ENCODE results near the gene RAB26.

The RAB26 gene

DNA sequence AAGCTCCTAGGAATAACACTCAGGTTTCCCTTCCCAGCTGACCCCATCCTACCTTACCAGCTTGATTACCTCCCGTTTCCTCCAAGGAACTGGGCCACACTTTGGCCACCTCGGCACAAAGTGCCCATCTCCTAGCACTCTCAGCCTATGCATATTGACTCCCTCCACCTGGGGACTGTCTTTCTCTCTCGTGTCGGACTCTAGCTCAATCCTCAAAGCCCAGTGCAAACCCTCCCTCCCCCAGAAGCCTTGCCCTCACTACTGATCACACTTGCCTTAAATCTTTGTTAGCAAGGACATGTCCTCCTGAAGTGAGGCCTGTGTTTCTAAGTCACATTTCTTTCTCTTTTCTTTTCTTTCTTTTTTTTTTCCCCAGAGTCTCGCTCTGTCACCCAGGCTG is 2.6 kb upstream of the RAB26 start:
- no peak for DNase-seq

DNA sequence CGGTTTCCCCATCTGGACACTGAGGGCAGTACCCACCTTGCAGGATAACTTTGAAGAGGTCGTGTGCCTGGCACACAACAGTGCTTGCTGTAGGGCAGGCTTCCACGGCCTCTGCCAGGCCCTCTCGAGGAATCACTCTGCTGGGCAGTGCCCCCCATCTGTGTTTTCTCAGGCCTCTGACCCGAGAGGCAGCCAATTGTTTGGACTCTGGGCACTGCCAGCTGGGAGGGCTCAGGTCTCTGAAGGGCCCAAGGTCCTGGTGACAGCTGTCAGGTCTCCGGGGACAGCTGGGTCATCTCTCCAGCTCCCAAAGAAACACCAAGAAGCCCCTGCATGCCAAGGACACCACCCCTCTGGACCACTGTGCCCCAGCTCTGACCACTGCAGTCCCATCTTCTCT is 1.0 kb upstream of the RAB26 start:
- DNase-seq: no peak

- DNase-seq: no peak
These were observed 547 bp downstream of the RAB26 start for GRCh38 chr16:2148714-2149629.

DNA sequence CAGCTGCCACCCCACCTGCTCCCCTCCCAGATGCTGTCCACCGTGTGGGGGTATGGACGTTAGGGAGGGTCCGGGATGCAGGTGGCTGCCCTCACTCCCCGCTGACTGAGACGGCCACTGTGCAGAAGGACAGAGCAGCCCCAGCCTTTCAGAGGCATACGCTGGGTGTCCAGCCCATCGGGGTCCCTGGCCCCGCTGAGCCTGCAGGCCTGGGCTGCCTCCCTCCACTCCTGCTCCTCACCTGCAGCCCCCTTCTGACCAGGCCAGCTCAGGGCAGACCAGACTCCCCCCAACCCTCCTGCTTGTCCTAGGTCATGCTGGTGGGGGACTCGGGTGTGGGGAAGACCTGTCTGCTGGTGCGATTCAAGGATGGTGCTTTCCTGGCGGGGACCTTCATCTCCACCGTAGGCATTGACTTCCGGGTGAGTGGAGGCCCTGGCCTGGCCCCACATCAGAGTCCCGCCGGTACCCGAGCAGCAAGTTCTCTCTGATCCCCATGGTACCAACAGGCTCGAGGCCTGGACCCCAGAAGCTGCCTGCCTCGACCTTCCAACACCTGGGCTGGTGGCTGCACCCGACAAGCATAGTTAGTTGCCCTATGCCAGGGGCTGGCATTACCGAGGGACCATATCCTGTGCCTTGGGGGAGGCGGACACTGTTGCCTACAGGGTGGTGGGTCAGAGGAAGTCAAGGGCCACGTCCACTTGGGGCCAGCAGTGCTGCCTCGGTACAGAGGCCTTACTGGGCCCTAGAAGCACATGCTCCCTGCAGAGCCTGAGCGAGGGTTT is 1.4 kb downstream of the RAB26 start:
- no peak for DNase-seq

- peak; percentile 44 for DNase-seq
These were observed 2.2 kb downstream of the RAB26 start for GRCh38 chr16:2150418-2151187.

- DNase-seq: no peak
These were observed 3.0 kb downstream of the RAB26 start for GRCh38 chr16:2151188-2152091.

DNA sequence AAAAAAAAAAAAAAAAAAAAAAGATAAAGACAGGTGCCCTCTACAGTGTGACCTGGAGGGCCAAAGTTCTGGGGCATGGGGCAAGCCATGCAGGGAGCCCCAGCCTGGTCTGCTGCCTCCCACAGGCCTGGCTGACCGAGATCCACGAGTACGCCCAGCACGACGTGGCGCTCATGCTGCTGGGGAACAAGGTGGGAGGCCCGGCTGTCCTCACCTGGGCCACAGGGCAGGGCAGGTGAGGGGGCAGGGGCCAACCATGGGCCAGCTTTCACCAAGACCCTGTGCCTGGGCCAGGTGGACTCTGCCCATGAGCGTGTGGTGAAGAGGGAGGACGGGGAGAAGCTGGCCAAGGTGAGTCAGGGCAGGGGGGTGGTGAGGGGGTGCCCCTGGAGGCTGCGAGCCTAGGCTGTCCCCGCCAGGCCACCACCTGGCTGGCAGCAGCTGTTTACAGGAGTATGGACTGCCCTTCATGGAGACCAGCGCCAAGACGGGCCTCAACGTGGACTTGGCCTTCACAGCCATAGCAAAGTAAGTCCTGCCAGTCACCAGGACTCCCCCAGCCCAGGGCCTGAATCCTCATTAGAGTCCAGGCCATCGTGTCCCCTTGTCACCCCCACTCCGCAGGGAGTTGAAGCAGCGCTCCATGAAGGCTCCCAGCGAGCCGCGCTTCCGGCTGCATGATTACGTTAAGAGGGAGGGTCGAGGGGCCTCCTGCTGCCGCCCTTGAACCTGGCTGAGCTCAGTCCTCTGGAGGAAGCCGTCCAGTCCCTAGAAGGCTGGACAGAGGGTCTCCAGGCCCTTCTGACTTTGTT is 4.5 kb downstream of the RAB26 start:
- no peak for DNase-seq

- DNase-seq: no peak
These were observed 6.2 kb downstream of the RAB26 start for GRCh38 chr16:2154533-2155090.

- DNase-seq: peak; percentile 100
These were observed 6.9 kb downstream of the RAB26 start, which contains the start of gene TRAF7 for GRCh38 chr16:2155091-2155950. Gene TRAF7, plus strand, starts transcription at chr16:2155782. Its CDS starts 8,139 bp downstream, at chr16:2163921.

DNA sequence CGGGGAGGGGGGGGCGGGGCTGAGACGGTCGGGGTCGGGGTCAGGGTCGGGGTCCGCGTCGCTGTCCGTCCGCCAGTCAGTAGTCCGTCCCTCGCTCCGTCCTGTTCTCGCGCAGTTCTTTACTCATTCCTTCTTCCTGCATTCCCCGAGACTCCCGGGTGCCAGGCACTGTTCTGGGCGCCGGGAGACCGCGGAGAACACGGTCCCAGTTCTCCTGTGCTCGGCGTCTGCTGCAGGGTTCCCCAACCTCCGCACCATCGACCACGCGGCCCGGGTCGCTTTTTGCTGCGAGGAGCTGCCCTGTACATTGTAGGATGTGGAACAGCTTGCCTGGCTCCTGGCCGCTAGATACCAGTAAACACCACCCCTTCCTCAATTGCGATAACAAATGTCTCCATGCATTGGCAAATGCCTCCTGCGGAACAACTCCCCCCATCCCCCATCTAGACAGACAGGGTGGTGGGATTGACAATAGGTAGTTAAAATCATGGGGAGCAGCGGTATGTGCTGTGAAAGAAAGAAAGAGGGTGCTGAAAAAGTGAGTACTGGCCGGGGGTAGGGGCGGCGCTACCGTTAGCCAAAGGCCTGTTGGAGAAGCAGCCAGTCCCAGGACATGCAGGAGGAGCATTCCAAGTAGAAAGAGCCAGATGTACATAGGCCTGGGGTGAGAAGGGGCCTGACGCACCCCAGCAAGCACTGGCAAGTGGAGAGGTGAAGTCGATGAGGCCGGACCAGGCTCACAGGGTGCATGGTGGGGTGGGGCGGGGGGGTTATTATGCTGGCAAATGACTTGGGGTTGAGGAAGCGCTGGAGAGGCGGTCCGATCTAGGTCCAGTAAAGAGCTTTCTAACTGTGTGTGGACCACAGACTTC is 7.8 kb downstream of the RAB26 start:
- DNase-seq: peak; percentile 54

DNA sequence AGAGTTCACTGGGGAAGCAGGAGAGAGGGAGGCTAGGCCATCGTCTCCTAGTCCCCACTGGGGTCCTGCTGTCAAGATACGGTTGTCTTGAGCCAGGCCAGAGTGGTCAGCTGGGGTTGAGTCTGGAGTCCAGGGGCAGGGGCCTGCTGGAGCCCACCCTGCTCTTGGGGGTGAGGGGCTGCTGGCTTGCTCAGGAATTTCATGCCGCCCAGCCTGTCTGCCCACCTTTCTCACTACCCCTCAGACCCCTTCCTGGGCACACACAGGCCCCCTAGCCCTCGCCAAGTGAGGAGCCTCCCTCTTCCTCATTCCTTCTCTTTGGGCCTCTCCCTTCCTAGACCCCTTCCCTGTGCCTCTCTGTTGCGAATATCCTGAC is 8.4 kb downstream of the RAB26 start:
- DNase-seq: no peak

DNA sequence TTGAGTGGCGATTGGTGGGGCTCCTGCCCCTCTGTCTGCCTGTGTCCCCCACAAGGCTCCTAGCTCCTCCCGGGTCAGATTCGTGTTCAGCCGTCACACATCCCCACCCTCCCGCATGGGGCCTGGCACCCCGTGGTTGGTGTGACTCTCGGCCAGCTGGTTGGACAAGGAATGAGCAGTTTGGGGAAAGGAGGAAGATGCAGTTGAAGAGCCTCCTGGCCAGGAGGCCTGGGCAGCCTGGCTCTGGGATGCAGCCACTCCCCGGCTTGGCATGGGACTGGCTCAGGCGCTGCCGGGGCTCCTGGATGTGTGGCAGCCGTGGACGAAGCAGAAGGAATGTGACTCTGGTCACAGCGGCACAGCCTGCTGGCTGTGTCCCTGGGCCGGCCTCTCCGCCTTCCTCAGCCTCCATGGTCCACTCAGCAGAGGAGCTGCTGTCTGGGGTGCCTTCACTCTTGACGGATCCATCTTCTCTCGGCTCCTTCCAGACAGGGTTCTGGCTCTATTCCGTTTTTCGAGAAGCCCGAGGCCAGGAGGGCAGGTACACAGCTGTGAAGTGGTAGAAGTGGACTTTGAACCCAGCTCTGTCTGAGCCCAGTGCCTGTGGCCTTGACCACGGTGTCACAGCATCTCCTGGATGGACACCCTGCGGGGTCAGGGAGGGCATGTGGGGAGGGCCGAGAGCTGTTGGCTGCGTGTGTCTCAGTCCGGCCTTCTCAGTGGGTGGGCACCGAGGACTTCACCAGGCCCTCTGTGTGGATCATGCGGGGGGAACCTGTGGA is 9.2 kb downstream of the RAB26 start:
- no peak for DNase-seq

DNA sequence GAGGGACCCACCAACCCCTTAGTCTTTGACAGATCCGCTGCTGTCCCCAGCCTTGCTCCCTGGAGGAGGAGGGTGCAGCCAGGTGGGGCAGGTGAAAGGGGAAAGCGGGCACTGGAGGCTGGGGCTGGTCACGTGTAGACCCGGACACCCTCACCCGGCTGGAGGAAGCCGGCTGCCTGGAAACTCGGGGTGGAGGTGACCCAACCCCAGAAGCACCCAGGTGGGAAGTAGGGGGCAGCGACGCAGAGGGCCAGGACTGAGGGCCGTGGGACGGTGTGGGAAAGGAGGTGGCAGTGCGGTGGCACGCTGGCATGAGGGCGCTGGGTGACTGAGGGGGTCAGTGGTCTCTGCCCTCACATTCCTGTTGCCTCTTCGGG is 9.8 kb downstream of the RAB26 start:
- no peak for DNase-seq

DNA sequence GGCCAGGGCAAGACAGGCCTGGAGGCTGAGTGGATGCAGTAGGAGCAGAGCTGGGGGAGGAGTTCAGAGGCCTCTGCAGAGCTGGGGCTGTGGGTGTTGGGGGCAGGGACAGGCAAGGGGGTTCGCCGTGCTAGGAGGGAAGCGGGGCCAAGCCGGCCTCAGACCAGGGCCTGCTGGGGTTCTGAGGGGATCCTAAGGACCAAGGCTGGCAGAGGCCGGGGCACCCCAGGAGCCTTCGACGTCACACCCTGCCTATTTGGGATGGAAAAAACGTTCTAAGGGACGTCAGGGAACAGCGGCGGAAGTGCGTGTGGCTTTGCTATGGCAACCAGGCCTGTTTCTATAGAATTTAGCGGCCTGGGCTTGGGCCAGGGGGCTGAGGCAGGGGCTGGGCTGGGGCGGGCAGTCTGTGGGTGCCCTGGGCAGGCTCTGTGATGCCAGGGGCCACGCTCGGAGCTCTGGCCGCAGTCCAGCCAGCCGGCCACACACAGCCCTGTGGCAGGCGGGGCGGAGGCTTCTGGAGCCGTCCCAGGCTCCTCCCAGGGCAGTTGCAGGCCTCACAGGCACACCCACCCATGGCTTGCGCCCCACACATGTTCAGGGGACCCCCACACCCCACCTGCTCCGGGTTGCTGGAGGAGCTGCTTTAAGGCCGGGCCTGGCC is 10.9 kb downstream of the RAB26 start:
- DNase-seq: peak; percentile 35

- peak; percentile 68 for DNase-seq
These were observed 12.6 kb downstream of the RAB26 start for GRCh38 chr16:2160915-2161551.

DNA sequence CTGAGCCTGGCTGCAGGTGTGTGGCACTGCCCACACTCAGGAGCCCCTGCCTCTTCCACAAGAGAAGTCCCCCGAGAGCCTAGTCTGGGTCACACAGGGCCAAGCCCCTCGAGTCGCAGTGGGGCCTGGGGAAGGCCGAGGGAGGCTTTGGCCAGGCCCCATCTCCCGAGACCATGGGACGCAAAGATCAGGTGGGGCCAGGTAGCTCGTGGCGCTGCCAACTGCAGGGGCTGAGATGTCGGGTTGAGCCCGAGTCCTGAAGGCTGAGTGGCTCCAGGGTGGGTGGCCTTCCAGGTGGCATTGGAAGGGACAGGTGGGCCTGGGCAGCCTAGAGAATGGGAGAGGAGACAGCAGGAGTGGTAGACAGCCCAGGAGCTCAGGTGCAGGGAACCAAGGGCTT is 13.5 kb downstream of the RAB26 start:
- no peak for DNase-seq

- DNase-seq: no peak
These were observed 14.3 kb downstream of the RAB26 start for GRCh38 chr16:2162676-2163118.
